GM12875 (cell line): ENCODE data around the gene FBXO24.

Source experiments
- H3K4me3 ChIP-seq: one replicate; pipeline ENCODE4 v1.5.1; 2011; ENCODE audit warnings: low read depth, low read length, control low read depth
- CTCF ChIP-seq: IDR thresholded peaks from 2 replicates; pipeline ENCODE4 v1.5.1; 2011; ENCODE audit warnings: low read depth, mild to moderate bottlenecking, control low read depth, inconsistent platforms, low read length, moderate library complexity, borderline replicate concordance; ENCODE audit not compliant: insufficient read depth

Gene FBXO24

GRCh38 chr7:100572281-100572948 is 13.7 kb upstream of the FBXO24 start:
- TF ChIP-seq CTCF, result no peak
- H3K4me3 ChIP-seq, result no peak overlapping the region

- no peak overlapping the region for H3K4me3 ChIP-seq
- TF ChIP-seq CTCF, result no peak
Measured at GRCh38 chr7:100572949-100573675, 13.0 kb upstream of the FBXO24 start.

DNA sequence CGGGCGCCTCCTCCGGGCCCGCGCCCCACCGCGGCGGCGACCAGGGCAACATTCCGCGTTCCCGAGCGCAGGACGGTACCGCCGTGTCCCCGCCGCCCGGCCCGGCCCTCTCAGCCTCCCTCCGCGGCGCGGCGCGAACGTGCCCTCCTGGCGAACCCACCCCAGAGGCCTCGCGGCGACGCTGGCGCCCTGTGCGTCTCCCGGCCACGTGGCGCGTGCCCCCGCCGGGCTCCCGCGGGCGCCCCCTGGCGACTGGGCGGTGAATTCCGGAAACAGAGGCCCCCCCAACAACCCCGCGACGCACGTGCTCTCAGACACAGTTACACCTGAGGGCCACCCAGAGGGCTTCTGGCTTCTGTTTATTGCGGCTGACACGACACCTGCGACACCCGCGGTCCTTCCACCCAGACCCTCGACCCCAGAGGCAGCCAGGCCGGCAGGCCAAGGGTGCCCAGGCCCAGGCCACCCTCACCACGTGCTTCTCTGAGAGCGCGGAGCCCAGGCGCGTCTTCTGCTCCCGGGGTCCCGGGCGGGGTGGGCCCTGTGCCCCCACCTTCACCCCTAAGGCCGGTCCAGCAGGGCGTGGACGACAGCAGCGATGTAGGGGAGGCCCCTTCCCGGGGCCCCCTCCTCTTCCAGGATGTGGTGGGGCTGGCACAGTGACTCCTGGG is 12.3 kb upstream of the FBXO24 start, which contains the start of gene SAP25:
Gene SAP25 (minus strand): TSS at position 210 of the 671 bp plus-strand sequence. CDS start 158 bp downstream, at position 52.
- no peak within 1 kb of the TSS for H3K4me3 ChIP-seq
- no peak for TF ChIP-seq CTCF

- TF ChIP-seq CTCF, result no peak
Measured at GRCh38 chr7:100574362-100575205, 11.5 kb upstream of the FBXO24 start.

GRCh38 chr7:100575206-100575631 is 10.9 kb upstream of the FBXO24 start:
- no peak for TF ChIP-seq CTCF
- H3K4me3 ChIP-seq, result no peak overlapping the region

More at GRCh38 chr7:100574362-100575205, 11.5 kb upstream of the FBXO24 start:
- H3K4me3 ChIP-seq, result no peak overlapping the region

- TF ChIP-seq CTCF, result no peak
- H3K4me3 ChIP-seq, result no peak overlapping the region
Measured at GRCh38 chr7:100575746-100576383, 10.3 kb upstream of the FBXO24 start.
